ENCODE results near the gene ELAC2.
A peak's percentile ranks its signal among the peaks of the same experiment; 100 is the strongest.

The ELAC2 gene

DNA sequence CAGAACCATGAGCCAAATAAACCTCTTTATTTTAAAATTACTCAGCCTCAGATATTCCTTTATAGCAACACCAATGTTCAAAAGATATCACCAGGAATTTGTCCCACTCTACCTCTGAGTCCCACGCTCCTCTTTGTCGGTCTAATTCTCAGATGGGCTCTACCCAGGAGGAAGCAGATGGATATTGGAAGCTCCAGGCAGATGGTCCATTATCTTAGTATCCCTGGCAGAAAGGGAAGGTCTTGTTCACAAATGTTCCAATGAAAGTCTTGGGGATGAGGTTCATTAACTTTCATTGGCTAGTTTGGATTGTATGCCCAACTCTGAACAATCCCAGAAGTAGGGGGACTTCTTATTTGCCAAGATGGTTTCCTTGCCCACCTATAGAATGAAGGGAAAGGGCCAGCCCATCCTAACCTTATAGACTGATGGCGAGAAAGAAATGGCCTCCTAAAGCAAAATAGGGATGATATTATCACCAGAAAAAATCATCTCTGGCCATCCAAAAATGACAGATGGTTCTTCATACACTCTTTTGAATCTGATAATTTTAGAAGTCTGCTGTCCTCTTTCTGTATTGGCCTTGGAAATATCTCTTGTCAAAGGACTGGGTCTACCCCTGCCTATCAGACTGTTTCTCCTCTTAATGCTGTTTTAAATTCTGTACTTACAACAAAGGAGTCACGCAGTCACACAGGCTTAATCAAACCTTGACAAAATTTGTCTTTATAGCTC is 21.3 kb upstream of the ELAC2 start:
- H3K9ac ChIP-seq (ENCODE audit: low read length), result no peak overlapping the region
- no peak overlapping the region for H3K27ac ChIP-seq (ENCODE audit: low read length)
- H3K79me2 ChIP-seq (ENCODE audit: low read length), result no peaks in the 10 kb centered on the region
- H3K4me3 ChIP-seq (ENCODE audit: low read length), result no peak overlapping the region
- no peak overlapping the region for H2AFZ ChIP-seq (ENCODE audit: low read depth, low read length)
- no peaks in the 10 kb centered on the region for H3K9me3 ChIP-seq (ENCODE audit: insufficient read depth, low read length)
- no peak for TF ChIP-seq EZH2phosphoT487 (IDR thresholded peaks at IDR 0.05; ENCODE audit: low read depth)
- TF ChIP-seq, protein P1, sequence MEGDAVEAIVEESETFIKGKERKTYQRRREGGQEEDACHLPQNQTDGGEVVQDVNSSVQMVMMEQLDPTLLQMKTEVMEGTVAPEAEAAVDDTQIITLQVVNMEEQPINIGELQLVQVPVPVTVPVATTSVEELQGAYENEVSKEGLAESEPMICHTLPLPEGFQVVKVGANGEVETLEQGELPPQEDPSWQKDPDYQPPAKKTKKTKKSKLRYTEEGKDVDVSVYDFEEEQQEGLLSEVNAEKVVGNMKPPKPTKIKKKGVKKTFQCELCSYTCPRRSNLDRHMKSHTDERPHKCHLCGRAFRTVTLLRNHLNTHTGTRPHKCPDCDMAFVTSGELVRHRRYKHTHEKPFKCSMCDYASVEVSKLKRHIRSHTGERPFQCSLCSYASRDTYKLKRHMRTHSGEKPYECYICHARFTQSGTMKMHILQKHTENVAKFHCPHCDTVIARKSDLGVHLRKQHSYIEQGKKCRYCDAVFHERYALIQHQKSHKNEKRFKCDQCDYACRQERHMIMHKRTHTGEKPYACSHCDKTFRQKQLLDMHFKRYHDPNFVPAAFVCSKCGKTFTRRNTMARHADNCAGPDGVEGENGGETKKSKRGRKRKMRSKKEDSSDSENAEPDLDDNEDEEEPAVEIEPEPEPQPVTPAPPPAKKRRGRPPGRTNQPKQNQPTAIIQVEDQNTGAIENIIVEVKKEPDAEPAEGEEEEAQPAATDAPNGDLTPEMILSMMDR (IDR thresholded peaks at IDR 0.05; ENCODE audit: low read depth, low read length), result no peak
- no peaks in the 10 kb centered on the region for H3K36me3 ChIP-seq (replicated peaks; ENCODE audit: low read depth, low read length)
- no peaks in the 10 kb centered on the region for H3K27me3 ChIP-seq (ENCODE audit: low read depth, low read length)
- H3K4me1 ChIP-seq (ENCODE audit: low read length), result no peaks in the 10 kb centered on the region
- no peaks in the 10 kb centered on the region for H4K20me1 ChIP-seq (ENCODE audit: insufficient read depth, low read length)
- H3K4me2 ChIP-seq (ENCODE audit: low read length), result no peak overlapping the region

DNA sequence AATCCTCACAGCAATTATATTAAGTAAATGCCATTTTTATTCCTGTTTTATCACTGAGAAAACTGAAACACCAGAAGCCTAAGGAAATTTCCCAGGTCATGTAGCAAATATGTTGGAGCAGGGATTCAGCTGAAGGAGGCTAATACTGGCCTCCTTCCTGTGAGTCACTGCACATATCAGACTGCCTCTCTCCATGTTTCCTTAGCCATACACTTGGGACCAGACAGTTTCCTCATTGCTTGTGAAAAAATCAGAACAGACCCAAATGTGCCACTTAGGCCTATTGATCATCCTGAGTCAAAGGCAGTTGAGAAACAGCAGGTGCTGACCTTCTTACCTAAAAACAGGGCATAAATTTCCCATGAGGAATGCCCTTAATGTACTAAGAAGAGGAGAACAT is 18.9 kb upstream of the ELAC2 start:
- H3K4me3 ChIP-seq (ENCODE audit: low read length), result no peak overlapping the region
- H3K9me3 ChIP-seq (ENCODE audit: insufficient read depth, low read length), result no peaks in the 10 kb centered on the region
- no peaks in the 10 kb centered on the region for H3K36me3 ChIP-seq (replicated peaks; ENCODE audit: low read depth, low read length)
- no peaks in the 10 kb centered on the region for H4K20me1 ChIP-seq (ENCODE audit: insufficient read depth, low read length)
- H3K4me1 ChIP-seq (ENCODE audit: low read length), result no peaks in the 10 kb centered on the region
- H2AFZ ChIP-seq (ENCODE audit: low read depth, low read length), result no peak overlapping the region
- no peak overlapping the region for H3K27ac ChIP-seq (ENCODE audit: low read length)
- no peaks in the 10 kb centered on the region for H3K27me3 ChIP-seq (ENCODE audit: low read depth, low read length)
- H3K9ac ChIP-seq (ENCODE audit: low read length), result no peak overlapping the region
- TF ChIP-seq EZH2phosphoT487 (IDR thresholded peaks at IDR 0.05; ENCODE audit: low read depth), result no peak
- TF ChIP-seq, protein P1 (IDR thresholded peaks at IDR 0.05; ENCODE audit: low read depth, low read length), result no peak
- H3K79me2 ChIP-seq (ENCODE audit: low read length), result no peaks in the 10 kb centered on the region
- no peak overlapping the region for H3K4me2 ChIP-seq (ENCODE audit: low read length)

DNA sequence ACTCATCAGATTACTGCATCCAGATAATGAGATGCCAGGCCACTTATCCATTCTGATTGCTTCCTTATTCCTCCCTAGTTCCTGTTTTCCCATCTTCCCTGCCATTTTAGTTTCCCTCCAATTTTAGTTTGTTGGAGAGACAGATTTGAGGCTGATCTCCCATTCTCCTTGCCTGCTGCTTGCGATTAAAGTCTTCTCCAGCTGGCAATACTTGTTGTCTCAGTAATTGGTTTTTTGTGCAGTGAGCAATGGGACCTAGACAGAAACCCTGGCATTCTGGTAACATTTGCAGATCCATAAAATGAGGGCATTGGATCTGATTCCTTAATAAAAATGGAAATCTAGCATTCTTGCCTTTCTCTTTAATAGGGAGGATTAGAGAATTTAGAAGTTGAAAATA is 17.6 kb upstream of the ELAC2 start:
- no peaks in the 10 kb centered on the region for H3K27me3 ChIP-seq (ENCODE audit: low read depth, low read length)
- no peak overlapping the region for H3K27ac ChIP-seq (ENCODE audit: low read length)
- no peak for TF ChIP-seq EZH2phosphoT487 (IDR thresholded peaks at IDR 0.05; ENCODE audit: low read depth)
- TF ChIP-seq, protein P1 (IDR thresholded peaks at IDR 0.05; ENCODE audit: low read depth, low read length), result no peak
- no peak overlapping the region for H3K9ac ChIP-seq (ENCODE audit: low read length)
- H3K4me3 ChIP-seq (ENCODE audit: low read length), result no peak overlapping the region
- H3K4me2 ChIP-seq (ENCODE audit: low read length), result no peak overlapping the region
- no peaks in the 10 kb centered on the region for H4K20me1 ChIP-seq (ENCODE audit: insufficient read depth, low read length)
- H3K4me1 ChIP-seq (ENCODE audit: low read length), result no peaks in the 10 kb centered on the region
- H3K9me3 ChIP-seq (ENCODE audit: insufficient read depth, low read length), result no peaks in the 10 kb centered on the region
- no peak overlapping the region for H2AFZ ChIP-seq (ENCODE audit: low read depth, low read length)
- no peaks in the 10 kb centered on the region for H3K36me3 ChIP-seq (replicated peaks; ENCODE audit: low read depth, low read length)
- no peaks in the 10 kb centered on the region for H3K79me2 ChIP-seq (ENCODE audit: low read length)

DNA sequence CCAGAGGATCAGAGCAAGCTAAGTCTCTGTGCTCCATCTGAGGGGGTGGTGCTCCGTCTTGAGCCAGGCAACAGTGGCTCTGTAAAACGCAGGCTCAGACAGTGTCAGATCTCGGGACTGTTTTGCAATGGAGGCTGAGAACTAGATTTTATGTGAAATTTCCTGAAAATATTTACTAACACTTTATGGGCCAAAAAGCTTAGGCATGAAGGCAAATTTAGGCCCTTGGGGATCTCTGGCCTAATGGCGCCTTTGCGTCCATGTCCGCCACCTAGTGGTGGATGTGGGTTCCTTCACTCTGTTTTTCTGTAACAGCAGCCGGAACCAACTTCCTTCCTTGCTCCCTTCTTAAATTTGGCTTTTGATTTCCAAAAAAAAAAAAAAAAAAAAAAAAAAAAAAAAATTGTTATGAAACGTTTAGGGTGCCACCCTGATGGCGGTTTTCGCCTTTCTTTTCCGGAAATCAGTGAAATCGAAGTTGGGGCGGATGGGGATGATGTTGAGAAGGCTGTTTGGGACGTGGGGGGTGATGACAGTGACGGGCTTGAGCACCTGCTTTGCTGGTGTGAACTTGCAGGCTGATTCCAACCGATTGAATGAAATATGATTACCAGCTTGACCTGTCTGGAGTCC is 14.0 kb upstream of the ELAC2 start:
- no peaks in the 10 kb centered on the region for H3K27me3 ChIP-seq (ENCODE audit: low read depth, low read length)
- no peaks in the 10 kb centered on the region for H3K36me3 ChIP-seq (replicated peaks; ENCODE audit: low read depth, low read length)
- TF ChIP-seq, protein P1 (IDR thresholded peaks at IDR 0.05; ENCODE audit: low read depth, low read length), result peak; percentile 68
- TF ChIP-seq EZH2phosphoT487 (IDR thresholded peaks at IDR 0.05; ENCODE audit: low read depth), result no peak
- H3K4me2 ChIP-seq (ENCODE audit: low read length), result 0 out of 2 replicates have a peak overlapping the region, but pooled peaks have one; percentile 9
- no peaks in the 10 kb centered on the region for H3K79me2 ChIP-seq (ENCODE audit: low read length)
- H2AFZ ChIP-seq (ENCODE audit: low read depth, low read length), result peak overlapping the region; percentile 86
- no peak overlapping the region for H3K9ac ChIP-seq (ENCODE audit: low read length)
- no peak overlapping the region for H3K4me3 ChIP-seq (ENCODE audit: low read length)
- H3K9me3 ChIP-seq (ENCODE audit: insufficient read depth, low read length), result no peaks in the 10 kb centered on the region
- no peaks in the 10 kb centered on the region for H3K4me1 ChIP-seq (ENCODE audit: low read length)
- H3K27ac ChIP-seq (ENCODE audit: low read length), result no peak overlapping the region
- H4K20me1 ChIP-seq (ENCODE audit: insufficient read depth, low read length), result no peaks in the 10 kb centered on the region
